ENCODE results near the gene PTPN5.
"Not testable (repeated sequence)": the region's sequence is repeated elsewhere in the genome, so short reads cannot be mapped to it uniquely, and the experiment has no call there.

Gene PTPN5

GRCh38 chr11:18791207-18791968 is at the start of gene PTPN5:
Gene PTPN5 (minus strand): TSS chr11:18791798. CDS start chr11:18771958, 19,840 bp downstream.
- H3K4me1 ChIP-seq (ENCODE audit: insufficient read depth, low read length): no peaks in the 10 kb centered on the region
- no peaks in the 10 kb centered on the region for H3K79me2 ChIP-seq (ENCODE audit: insufficient read depth, low read length)
- ATAC-seq (ENCODE audit: insufficient read depth, low read depth) (no peak), DNase-seq (no peak)
- H2AFZ ChIP-seq (ENCODE audit: low read depth, low read length): no peak within 1 kb of the TSS
- H4K20me1 ChIP-seq (ENCODE audit: insufficient read depth, low read length): no peaks in the 10 kb centered on the region
- H3K9ac ChIP-seq (ENCODE audit: low read depth, low read length): no peak within 1 kb of the TSS
- peaks cover 20% of the 10 kb centered on the region for H3K27me3 ChIP-seq (ENCODE audit: insufficient read depth, low read length, poor library complexity)
- TF ChIP-seq, protein P1, sequence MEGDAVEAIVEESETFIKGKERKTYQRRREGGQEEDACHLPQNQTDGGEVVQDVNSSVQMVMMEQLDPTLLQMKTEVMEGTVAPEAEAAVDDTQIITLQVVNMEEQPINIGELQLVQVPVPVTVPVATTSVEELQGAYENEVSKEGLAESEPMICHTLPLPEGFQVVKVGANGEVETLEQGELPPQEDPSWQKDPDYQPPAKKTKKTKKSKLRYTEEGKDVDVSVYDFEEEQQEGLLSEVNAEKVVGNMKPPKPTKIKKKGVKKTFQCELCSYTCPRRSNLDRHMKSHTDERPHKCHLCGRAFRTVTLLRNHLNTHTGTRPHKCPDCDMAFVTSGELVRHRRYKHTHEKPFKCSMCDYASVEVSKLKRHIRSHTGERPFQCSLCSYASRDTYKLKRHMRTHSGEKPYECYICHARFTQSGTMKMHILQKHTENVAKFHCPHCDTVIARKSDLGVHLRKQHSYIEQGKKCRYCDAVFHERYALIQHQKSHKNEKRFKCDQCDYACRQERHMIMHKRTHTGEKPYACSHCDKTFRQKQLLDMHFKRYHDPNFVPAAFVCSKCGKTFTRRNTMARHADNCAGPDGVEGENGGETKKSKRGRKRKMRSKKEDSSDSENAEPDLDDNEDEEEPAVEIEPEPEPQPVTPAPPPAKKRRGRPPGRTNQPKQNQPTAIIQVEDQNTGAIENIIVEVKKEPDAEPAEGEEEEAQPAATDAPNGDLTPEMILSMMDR (IDR thresholded peaks at IDR 0.05; ENCODE audit: borderline replicate concordance, extremely low read depth, low read length, poor library complexity, severe bottlenecking): no peak
- no peak for TF ChIP-seq EZH2 (IDR thresholded peaks at IDR 0.05; ENCODE audit: borderline replicate concordance, low read depth, low read length, severe bottlenecking)
- no peaks in the 10 kb centered on the region for H3K36me3 ChIP-seq (ENCODE audit: insufficient read depth, low read length)
- no peak within 1 kb of the TSS for H3K4me3 ChIP-seq (ENCODE audit: low read depth in 1 of 2, low read length in 2 of 2)
- H3K9me3 ChIP-seq (ENCODE audit: insufficient read depth, low read length, severe bottlenecking): no peaks in the 10 kb centered on the region
- H3K27ac ChIP-seq (ENCODE audit: low read length): no peak within 1 kb of the TSS
- H3K4me2 ChIP-seq (ENCODE audit: insufficient read depth, low read length): no peak within 1 kb of the TSS

GRCh38 chr11:18836417-18836816 is 44.8 kb upstream of the PTPN5 start:
- H3K27me3 ChIP-seq (ENCODE audit: insufficient read depth, low read length, poor library complexity): no peaks in the 10 kb centered on the region
- H3K9me3 ChIP-seq (ENCODE audit: insufficient read depth, low read length, severe bottlenecking): no peaks in the 10 kb centered on the region
- H3K4me2 ChIP-seq (ENCODE audit: insufficient read depth, low read length): no peak overlapping the region
- DNase-seq (peak; percentile 18), ATAC-seq (ENCODE audit: insufficient read depth, low read depth) (peak; percentile 58; the same call in 2 of the 3 replicates)
- H3K36me3 ChIP-seq (ENCODE audit: insufficient read depth, low read length): no peaks in the 10 kb centered on the region
- no peak overlapping the region for H3K27ac ChIP-seq (ENCODE audit: low read length)
- no peaks in the 10 kb centered on the region for H3K79me2 ChIP-seq (ENCODE audit: insufficient read depth, low read length)
- H3K4me3 ChIP-seq (ENCODE audit: low read depth in 1 of 2, low read length in 2 of 2): no peak overlapping the region
- no peak overlapping the region for H2AFZ ChIP-seq (ENCODE audit: low read depth, low read length)
- TF ChIP-seq, protein P1 (IDR thresholded peaks at IDR 0.05; ENCODE audit: borderline replicate concordance, extremely low read depth, low read length, poor library complexity, severe bottlenecking): no peak
- no peaks in the 10 kb centered on the region for H3K4me1 ChIP-seq (ENCODE audit: insufficient read depth, low read length)
- no peak overlapping the region for H3K9ac ChIP-seq (ENCODE audit: low read depth, low read length)
- no peaks in the 10 kb centered on the region for H4K20me1 ChIP-seq (ENCODE audit: insufficient read depth, low read length)

DNA sequence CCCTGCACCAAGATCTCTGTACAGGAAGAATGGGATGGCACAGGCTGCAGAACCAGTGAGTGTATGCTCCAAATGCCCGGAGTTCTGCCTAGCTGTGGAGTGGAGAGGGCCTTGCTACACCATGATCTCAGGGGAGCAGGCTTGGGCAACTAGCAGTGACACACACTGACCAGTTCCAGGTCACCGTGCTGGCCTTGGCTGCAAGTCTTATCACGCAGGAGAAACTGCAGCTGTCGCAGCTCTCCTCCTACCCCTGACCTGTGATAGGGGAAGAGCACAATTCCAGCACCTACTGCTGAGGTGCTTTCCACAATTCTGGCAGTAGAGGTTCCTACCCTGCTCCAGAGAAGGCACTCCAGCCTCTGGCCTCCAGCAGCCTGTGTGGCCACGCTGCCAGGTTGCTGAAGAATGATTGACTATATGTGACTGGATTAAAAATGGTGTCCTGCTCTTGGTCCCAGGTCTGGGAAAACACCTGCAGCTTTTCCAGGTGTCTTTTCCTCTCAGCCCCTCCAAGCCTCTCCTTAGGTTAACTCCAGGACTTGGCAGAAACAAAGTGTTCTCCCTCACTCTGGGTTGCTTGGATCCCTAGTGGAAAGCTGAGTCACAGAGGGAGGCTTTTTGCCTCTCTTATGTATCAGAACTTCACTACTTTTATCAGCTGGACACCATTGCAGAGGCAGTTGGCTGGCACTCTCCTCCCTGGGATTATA is 43.3 kb upstream of the PTPN5 start:
- Histone ChIP-seq H3K9me3 (ENCODE audit: insufficient read depth, low read length, severe bottlenecking) (no peaks in the 10 kb centered on the region), H3K27me3 (ENCODE audit: insufficient read depth, low read length, poor library complexity) (peaks cover 4% of the 10 kb centered on the region), H4K20me1 (ENCODE audit: insufficient read depth, low read length) (no peaks in the 10 kb centered on the region), H3K4me1 (ENCODE audit: insufficient read depth, low read length) (no peaks in the 10 kb centered on the region), H3K27ac (ENCODE audit: low read length) (no peak overlapping the region), H3K9ac (ENCODE audit: low read depth, low read length) (no peak overlapping the region), H3K79me2 (ENCODE audit: insufficient read depth, low read length) (no peaks in the 10 kb centered on the region), H3K36me3 (ENCODE audit: insufficient read depth, low read length) (no peaks in the 10 kb centered on the region), H2AFZ (ENCODE audit: low read depth, low read length) (no peak overlapping the region), H3K4me3 (ENCODE audit: low read depth in 1 of 2, low read length in 2 of 2) (no peak overlapping the region), H3K4me2 (ENCODE audit: insufficient read depth, low read length) (no peak overlapping the region)
- TF ChIP-seq, protein P1 (IDR thresholded peaks at IDR 0.05; ENCODE audit: borderline replicate concordance, extremely low read depth, low read length, poor library complexity, severe bottlenecking): no peak
- TF ChIP-seq EZH2 (IDR thresholded peaks at IDR 0.05; ENCODE audit: borderline replicate concordance, low read depth, low read length, severe bottlenecking): no peak
- ATAC-seq (ENCODE audit: insufficient read depth, low read depth): no peak
- no peak for DNase-seq

DNA sequence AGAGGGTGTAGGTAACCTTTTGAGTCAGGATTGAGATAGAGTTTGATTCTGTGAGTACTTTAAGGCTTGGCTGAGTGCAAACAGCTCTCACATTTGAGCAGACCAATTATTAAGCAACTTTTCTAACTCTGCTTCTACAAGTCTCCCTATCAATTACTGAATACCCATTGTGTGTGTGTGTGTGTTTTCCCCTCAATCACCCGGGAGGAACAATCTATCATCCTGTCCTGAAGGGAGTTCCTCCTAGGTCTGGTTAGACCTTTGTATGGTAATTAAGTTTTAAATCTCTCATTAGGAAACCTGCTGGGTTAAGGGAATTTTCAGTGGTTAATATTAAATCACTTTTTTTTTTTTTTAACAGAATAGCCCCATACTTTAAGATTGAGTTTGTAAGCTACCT is 28.6 kb upstream of the PTPN5 start:
- H3K27ac ChIP-seq (ENCODE audit: low read length); H2AFZ ChIP-seq (ENCODE audit: low read depth, low read length); H3K4me3 ChIP-seq (ENCODE audit: low read depth in 1 of 2, low read length in 2 of 2); H3K79me2 ChIP-seq (ENCODE audit: insufficient read depth, low read length); H3K4me1 ChIP-seq (ENCODE audit: insufficient read depth, low read length); H4K20me1 ChIP-seq (ENCODE audit: insufficient read depth, low read length); H3K9ac ChIP-seq (ENCODE audit: low read depth, low read length); H3K27me3 ChIP-seq (ENCODE audit: insufficient read depth, low read length, poor library complexity); DNase-seq; ATAC-seq (ENCODE audit: insufficient read depth, low read depth); H3K9me3 ChIP-seq (ENCODE audit: insufficient read depth, low read length, severe bottlenecking); H3K4me2 ChIP-seq (ENCODE audit: insufficient read depth, low read length); H3K36me3 ChIP-seq (ENCODE audit: insufficient read depth, low read length): not testable (repeated sequence)

Data from DND-41 (cell line).